RWPE1 (cell line): Measurements from ENCODE around the gene METTL6.

Experiments
- CTCF ChIA-PET: fragments of 350-600 bp; sonication (Branson Sonifier 250); formaldehyde crosslinking; extraction: SDS; loops from one replicate; lab custom pipeline; 2021; lab: Yijun Ruan, JAX
- POLR2A ChIA-PET: fragments of 400-600 bp; formaldehyde crosslinking; extraction: SDS; loops from one replicate; lab custom pipeline; 2020; ENCODE audit warnings: antibody characterized with exemption; ENCODE audit not compliant: low non-redundant PET; lab: Yijun Ruan, JAX
- DNase-seq: peaks from one replicate; pipeline ENCODE4 v3.0.0; 2012; ENCODE audit warnings: low spot score
- H3K27ac ChIP-seq: fragments of 450-650 bp; 2 replicates; pipeline ENCODE4 v1.5.1; 2017
- CTCF ChIP-seq: fragments of 450-650 bp; conservative IDR thresholded peaks from 2 replicates; pipeline ENCODE4 v1.5.1; 2017; ENCODE audit warnings: low read depth, mild to moderate bottlenecking

METTL6 gene

DNA sequence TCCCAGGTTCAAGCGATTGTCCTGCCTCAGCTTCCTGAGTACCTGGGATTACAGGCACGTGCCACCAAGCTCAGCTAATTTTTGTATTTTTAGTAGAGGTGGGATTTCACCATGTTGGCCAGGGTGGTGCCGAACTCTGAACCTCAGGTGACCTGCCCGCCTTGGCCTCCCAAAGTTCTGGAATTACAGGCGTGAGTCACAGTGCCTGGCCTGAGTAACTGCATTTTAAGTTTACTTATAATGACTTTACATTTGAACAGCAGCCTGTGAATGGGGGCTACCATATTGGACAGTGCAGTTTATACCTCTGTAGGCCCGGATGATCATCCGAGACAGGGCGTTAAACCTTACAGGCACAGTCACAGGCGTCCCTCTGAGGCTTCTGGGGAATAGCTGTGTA is 24.8 kb upstream of the METTL6 start:
- no peak for TF ChIP-seq CTCF
- no peak overlapping the region for H3K27ac ChIP-seq
- ChIA-PET CTCF (no interaction called here), POLR2A (no interaction called here)
- no peak for DNase-seq

- POLR2A ChIA-PET, result no interaction called here
- H3K27ac ChIP-seq, result no peak overlapping the region
- DNase-seq, result no peak
- no peak for TF ChIP-seq CTCF
- CTCF ChIA-PET, result no interaction called here
Measured at GRCh38 chr3:15451216-15452113, 24.1 kb upstream of the METTL6 start.

DNA sequence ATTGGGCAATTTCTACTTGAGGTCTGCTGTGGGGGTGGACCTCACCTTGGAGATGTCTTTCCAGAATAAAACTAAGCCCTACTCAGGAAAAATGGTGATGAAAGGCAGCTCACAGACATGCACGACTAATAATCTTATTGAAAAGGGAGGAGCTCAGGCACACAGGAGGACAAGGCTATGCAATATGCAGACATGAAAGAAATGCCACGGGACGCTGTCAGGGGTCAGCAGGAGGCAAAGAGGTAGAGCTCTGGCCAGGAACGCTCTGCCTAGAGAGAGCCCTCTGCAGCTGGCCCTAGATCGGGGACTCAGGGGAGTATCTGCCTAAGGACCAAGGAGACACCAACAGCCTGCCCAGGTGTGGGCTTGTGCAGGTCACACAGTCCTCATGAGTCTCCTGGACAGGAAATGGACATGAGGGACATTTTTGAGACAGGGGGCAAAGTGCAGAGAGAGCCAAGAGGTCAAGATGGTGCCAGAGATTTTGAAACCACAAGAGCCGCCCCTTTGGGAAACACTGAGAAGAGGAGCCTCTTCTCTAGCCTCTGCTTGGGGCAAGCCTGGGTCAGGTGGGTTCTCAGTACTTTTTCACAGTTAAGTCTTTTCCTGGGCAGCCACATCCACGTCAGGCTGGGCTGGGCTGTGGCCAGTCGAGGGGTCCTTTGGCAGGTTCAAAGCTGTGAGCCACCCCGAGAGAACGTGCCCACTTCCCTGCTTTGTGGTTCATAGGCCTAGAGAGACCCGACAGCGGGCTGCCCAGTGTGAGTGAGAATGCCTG is 23.3 kb upstream of the METTL6 start:
- POLR2A ChIA-PET, result no interaction called here
- CTCF ChIA-PET, result no interaction called here
- no peak overlapping the region for H3K27ac ChIP-seq
- TF ChIP-seq CTCF, result no peak
- no peak for DNase-seq

GRCh38 chr3:15449489-15450224 is 22.3 kb upstream of the METTL6 start:
- CTCF ChIA-PET, result no interaction called here
- H3K27ac ChIP-seq, result no peak overlapping the region
- POLR2A ChIA-PET, result no interaction called here
- DNase-seq, result no peak
- no peak for TF ChIP-seq CTCF

DNA sequence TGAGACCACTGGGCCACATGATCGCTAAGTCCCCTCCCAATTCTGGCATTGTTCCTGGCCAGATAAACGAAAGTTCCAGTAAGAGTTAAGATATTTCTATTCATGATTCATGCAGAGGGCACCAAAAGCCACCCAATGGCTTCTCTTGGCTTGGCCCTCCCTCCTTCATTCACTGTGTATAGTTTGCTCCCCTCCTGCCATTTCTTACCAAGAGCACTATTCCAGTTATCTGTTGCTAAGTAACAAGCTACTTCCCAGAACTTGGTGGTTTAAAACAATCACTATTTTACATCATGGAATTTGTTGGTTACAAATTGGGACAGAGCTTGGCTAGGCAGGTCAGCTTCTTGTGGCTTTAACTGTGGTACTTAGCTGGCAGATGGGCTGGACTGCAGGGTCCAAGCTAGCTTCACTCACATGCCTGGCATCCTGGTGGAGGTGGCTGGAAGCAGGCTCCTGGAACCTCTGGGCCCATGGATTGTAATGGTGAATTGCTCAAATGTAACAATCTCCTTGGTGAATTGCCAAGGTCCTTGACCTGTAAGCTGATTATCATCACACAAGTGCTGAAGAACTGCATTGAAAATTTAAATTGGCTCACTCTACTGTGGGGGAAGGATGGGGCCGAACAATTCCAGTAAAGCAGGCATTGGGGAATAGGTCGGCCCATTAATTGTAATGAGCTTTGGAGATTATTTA is 16.6 kb upstream of the METTL6 start:
- DNase-seq, result no peak
- no peak for TF ChIP-seq CTCF
- ChIA-PET POLR2A (no interaction called here), CTCF (interaction anchor here (0.7 kb wide), 1 partner anchor 503 kb away, joined by 3 read pairs; no protein-coding TSS in a partner anchor)
- H3K27ac ChIP-seq, result no peak overlapping the region

DNA sequence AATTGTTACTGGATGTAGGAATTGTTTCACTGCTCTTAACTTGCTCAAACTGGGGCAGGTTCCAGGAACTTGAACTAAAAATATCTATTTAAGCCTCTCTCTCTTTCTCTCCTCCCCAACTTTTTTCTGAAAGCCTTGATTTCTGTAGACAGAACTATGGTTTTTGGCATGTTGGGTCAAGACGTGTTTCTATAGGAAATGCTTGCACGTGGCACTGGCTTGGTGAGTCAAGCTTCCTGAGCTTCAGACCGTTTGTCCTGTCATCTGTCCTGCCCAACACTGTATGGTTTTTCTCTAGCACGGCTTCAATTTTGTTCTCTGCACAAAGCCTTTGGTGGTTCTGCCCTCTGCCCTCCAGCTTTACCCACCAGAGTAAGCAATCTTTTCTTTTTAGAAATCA is 13.5 kb upstream of the METTL6 start:
- DNase-seq, result peak; percentile 37
- no peak for TF ChIP-seq CTCF
- peak overlapping the region; percentile 87 for H3K27ac ChIP-seq
- ChIA-PET CTCF (interaction anchor here (0.7 kb wide), 1 partner anchor 272 kb away, joined by 3 read pairs; no protein-coding TSS in a partner anchor), POLR2A (interaction anchor here (0.7 kb wide), 1 partner anchor 161 kb away, joined by 3 read pairs; no protein-coding TSS in a partner anchor)
